WTC11 (cell line): ENCODE results near the gene SCN4A. TPM values are rescaled to one million over a fixed set of nuclear protein-coding genes. Genes with fewer than 3 reads are reported as not detected.

Experiments used
- ATAC-seq: fragments of 200-7000 bp; cut with Tn5 transposase; 2 replicates; pipeline ENCODE4 v1.10.0; 2021; ENCODE audit warnings: mild to moderate bottlenecking, moderate library complexity
- CTCF ChIA-PET: fragments of 300-600 bp; sonication (Branson Sonifier 250); formaldehyde crosslinking; loops from one replicate; lab custom pipeline; 2021; ENCODE audit warnings: antibody characterized with exemption; lab: Charles Lee
- POLR2A ChIA-PET: fragments of 350-600 bp; sonication (Branson Sonifier 250); formaldehyde crosslinking; loops from one replicate; lab custom pipeline; 2021; ENCODE audit warnings: antibody characterized with exemption; lab: Charles Lee
- DNase-seq: peaks from one replicate; pipeline ENCODE4 v3.0.0; 2021; ENCODE audit warnings: low spot score
- H3K27ac Mint-ChIP-seq: 2 replicates; pipeline ENCODE4 v1.8.0; 2021; ENCODE audit warnings: mixed read lengths
- H3K27me3 Mint-ChIP-seq: 2 replicates; pipeline ENCODE4 v1.8.0; 2021; ENCODE audit warnings: low read depth, mild to moderate bottlenecking, moderate library complexity, mixed read lengths
- H3K36me3 Mint-ChIP-seq: 2 replicates; pipeline ENCODE4 v1.8.0; 2021; ENCODE audit warnings: mixed read lengths
- H3K4me1 Mint-ChIP-seq: 2 replicates; pipeline ENCODE4 v1.8.0; 2022; ENCODE audit warnings: mixed read lengths
- H3K4me3 Mint-ChIP-seq: 2 replicates; pipeline ENCODE4 v1.8.0; 2021; ENCODE audit warnings: mild to moderate bottlenecking, moderate library complexity, mixed read lengths
- H3K9me3 Mint-ChIP-seq: 2 replicates; pipeline ENCODE4 v1.8.0; 2021; ENCODE audit warnings: mixed read lengths
- ATF1 ChIP-seq: sonication (generic); formaldehyde crosslinking; IDR thresholded peaks from 2 replicates; pipeline ENCODE4 v1.8.1; 2023; ENCODE audit warnings: mild to moderate bottlenecking, moderate library complexity, missing genetic modification reagents
- ELF4 ChIP-seq: sonication (generic); formaldehyde crosslinking; IDR thresholded peaks from 2 replicates; pipeline ENCODE4 v1.8.1; 2022; ENCODE audit warnings: low read depth, mild to moderate bottlenecking, moderate library complexity, missing genetic modification reagents
- EMX1 ChIP-seq: fragments of 250-450 bp; sonication (Bioruptor Pico); IDR thresholded peaks from 2 replicates; pipeline ENCODE4 v1.8.0; 2021; ENCODE audit warnings: mild to moderate bottlenecking
- NFATC4 ChIP-seq: fragments of 250-450 bp; sonication (Bioruptor Pico); IDR thresholded peaks from 2 replicates; pipeline ENCODE4 v1.9.0; 2021; ENCODE audit warnings: mild to moderate bottlenecking
- NFYB ChIP-seq: sonication (generic); formaldehyde crosslinking; conservative IDR thresholded peaks from 2 replicates; pipeline ENCODE4 v1.8.0; 2022; ENCODE audit warnings: low read depth, missing genetic modification reagents
- NR2C2 ChIP-seq: sonication (generic); formaldehyde crosslinking; IDR thresholded peaks from 2 replicates; pipeline ENCODE4 v1.8.0; 2022; ENCODE audit warnings: mild to moderate bottlenecking, missing genetic modification reagents
- PRRX2 ChIP-seq: fragments of 250-450 bp; sonication (Bioruptor Pico); IDR thresholded peaks from 2 replicates; pipeline ENCODE4 v1.8.0; 2021; ENCODE audit warnings: mild to moderate bottlenecking
- SMAD3 ChIP-seq: sonication (generic); formaldehyde crosslinking; IDR thresholded peaks from 2 replicates; pipeline ENCODE4 v1.8.0; 2022; ENCODE audit warnings: missing genetic modification reagents, mild to moderate bottlenecking, borderline replicate concordance
- SOX15 ChIP-seq: fragments of 250-450 bp; sonication (Bioruptor Pico); IDR thresholded peaks from 2 replicates; pipeline ENCODE4 v1.9.0; 2021; ENCODE audit warnings: mild to moderate bottlenecking
- TCF7 ChIP-seq: sonication (generic); formaldehyde crosslinking; IDR thresholded peaks from 2 replicates; pipeline ENCODE4 v1.8.0; 2022; ENCODE audit warnings: mild to moderate bottlenecking, low read depth, missing genetic modification reagents, moderate library complexity
- TEAD1 ChIP-seq: sonication (generic); formaldehyde crosslinking; IDR thresholded peaks from 2 replicates; pipeline ENCODE4 v1.8.0; 2022; ENCODE audit warnings: mild to moderate bottlenecking, missing genetic modification reagents
- ZNF423 ChIP-seq: fragments of 250-450 bp; sonication (Bioruptor Pico); IDR thresholded peaks from 2 replicates; pipeline ENCODE4 v2.1.2; 2022; ENCODE audit warnings: mild to moderate bottlenecking, moderate library complexity
- total RNA-seq: library from RNA; stranded (reverse); gene quantifications from 3 replicates; pipeline ENCODE4 v1.2.3, GENCODE V29; 2021
- TF ChIP-seq, protein P1 (sequence below): sonication (generic); formaldehyde crosslinking; IDR thresholded peaks from 2 replicates; pipeline ENCODE4 v1.8.1; 2023; ENCODE audit warnings: mild to moderate bottlenecking, missing genetic modification reagents, borderline replicate concordance
- TF ChIP-seq, protein P2 (sequence below): fragments of 250-450 bp; sonication (Bioruptor Pico); IDR thresholded peaks from 2 replicates; pipeline ENCODE4 v1.9.0; 2021; ENCODE audit warnings: mild to moderate bottlenecking
- TF ChIP-seq, protein P3 (sequence below): sonication (generic); formaldehyde crosslinking; IDR thresholded peaks from 2 replicates; pipeline ENCODE4 v1.8.0; 2022; ENCODE audit warnings: mild to moderate bottlenecking, missing genetic modification reagents
- TF ChIP-seq, protein P4 (sequence below): sonication (generic); formaldehyde crosslinking; IDR thresholded peaks from 2 replicates; pipeline ENCODE4 v1.8.0; 2023; ENCODE audit warnings: missing genetic modification reagents, mild to moderate bottlenecking, borderline replicate concordance
- TF ChIP-seq, protein P5 (sequence below): sonication (generic); formaldehyde crosslinking; IDR thresholded peaks from 2 replicates; pipeline ENCODE4 v1.8.1; 2022; ENCODE audit warnings: missing genetic modification reagents, borderline replicate concordance
- TF ChIP-seq, protein P6 (sequence below): fragments of 250-450 bp; sonication (Bioruptor Pico); IDR thresholded peaks from 2 replicates; pipeline ENCODE4 v1.9.0; 2021; ENCODE audit warnings: mild to moderate bottlenecking, borderline replicate concordance

SCN4A gene
- total RNA-seq, 1 experiment from 2014 or later = 5.8 TPM

DNA sequence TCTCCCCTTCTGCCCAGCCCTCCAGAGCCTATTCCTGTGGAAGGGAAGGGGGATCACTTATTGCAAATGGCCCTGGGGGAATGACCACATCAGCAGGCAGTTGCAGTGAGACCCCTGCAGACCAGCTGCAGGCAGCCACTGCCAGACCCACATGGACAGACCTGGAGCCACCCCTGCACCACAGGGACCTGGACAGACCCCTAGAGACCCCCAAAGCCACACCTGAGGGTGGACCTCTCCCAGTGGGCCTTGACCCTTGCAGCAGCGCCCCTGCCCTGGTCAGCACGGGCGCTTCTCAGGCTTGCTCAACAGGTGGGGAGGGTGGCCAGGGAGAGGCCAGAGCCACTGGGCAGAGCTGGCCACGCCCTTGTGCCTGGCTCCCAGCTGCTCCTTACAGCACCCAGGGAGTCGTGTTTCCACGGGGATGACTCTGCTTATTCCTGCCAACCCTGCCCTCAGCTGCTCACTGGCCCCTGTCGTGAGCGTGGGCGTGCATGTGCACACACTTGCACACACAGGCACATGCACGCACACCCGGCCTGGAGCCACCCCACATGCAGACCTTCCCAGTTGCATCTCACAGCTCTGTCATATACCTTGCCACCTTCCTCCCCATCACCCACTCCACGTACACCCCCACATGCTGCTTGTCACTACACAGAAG lies 1.3 kb upstream of the SCN4A start:
- no peak overlapping the region for H3K4me3 Mint-ChIP-seq

DNA sequence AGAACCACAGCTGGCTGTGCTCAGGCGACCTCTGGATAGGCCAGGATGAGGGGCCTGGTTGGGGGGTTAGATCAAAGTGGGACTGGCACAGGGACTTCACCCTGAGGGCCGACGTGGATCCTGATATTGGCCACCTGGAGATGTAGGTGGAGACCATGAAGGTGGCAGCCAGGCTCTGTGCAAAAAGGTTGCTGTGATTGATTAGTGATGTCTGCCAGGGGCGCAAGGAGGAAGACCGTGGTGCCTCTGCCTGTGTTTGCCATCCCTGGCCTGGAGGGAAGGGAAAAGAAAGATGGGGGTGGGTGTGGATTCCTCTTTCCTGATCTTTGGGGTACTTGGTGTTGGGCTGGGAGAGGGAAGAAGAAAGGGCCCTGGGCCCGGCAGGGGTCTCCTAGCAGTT lies 529 bp upstream of the SCN4A start:
- CTCF ChIA-PET = interaction anchor here (0.8 to 1.6 kb wide), 2 partner anchors 54 to 55 kb away, joined by 3 to 4 read pairs; no protein-coding TSS in a partner anchor
- no peak overlapping the region for H3K27ac Mint-ChIP-seq
- H3K36me3 Mint-ChIP-seq = no peaks in the 10 kb centered on the region
- H3K27me3 Mint-ChIP-seq = no peaks in the 10 kb centered on the region; the same call in 1 of the 2 replicates
- ATAC-seq = no peak
- H3K9me3 Mint-ChIP-seq = no peaks in the 10 kb centered on the region
- no peak overlapping the region for H3K4me3 Mint-ChIP-seq
- no peak for DNase-seq
- POLR2A ChIA-PET = no interaction called here
- H3K4me1 Mint-ChIP-seq = 0 out of 2 replicates have a peak, but pooled peaks cover 5% of the 10 kb centered on the region
- TF ChIP-seq, protein P1, sequence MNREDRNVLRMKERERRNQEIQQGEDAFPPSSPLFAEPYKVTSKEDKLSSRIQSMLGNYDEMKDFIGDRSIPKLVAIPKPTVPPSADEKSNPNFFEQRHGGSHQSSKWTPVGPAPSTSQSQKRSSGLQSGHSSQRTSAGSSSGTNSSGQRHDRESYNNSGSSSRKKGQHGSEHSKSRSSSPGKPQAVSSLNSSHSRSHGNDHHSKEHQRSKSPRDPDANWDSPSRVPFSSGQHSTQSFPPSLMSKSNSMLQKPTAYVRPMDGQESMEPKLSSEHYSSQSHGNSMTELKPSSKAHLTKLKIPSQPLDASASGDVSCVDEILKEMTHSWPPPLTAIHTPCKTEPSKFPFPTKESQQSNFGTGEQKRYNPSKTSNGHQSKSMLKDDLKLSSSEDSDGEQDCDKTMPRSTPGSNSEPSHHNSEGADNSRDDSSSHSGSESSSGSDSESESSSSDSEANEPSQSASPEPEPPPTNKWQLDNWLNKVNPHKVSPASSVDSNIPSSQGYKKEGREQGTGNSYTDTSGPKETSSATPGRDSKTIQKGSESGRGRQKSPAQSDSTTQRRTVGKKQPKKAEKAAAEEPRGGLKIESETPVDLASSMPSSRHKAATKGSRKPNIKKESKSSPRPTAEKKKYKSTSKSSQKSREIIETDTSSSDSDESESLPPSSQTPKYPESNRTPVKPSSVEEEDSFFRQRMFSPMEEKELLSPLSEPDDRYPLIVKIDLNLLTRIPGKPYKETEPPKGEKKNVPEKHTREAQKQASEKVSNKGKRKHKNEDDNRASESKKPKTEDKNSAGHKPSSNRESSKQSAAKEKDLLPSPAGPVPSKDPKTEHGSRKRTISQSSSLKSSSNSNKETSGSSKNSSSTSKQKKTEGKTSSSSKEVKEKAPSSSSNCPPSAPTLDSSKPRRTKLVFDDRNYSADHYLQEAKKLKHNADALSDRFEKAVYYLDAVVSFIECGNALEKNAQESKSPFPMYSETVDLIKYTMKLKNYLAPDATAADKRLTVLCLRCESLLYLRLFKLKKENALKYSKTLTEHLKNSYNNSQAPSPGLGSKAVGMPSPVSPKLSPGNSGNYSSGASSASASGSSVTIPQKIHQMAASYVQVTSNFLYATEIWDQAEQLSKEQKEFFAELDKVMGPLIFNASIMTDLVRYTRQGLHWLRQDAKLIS (CRISPR knock-in tag) = no peak
- TF ChIP-seq PRRX2 (CRISPR knock-in tag) (no peak), SOX15 (CRISPR knock-in tag) (no peak), ATF1 (CRISPR knock-in tag) (no peak), EMX1 (CRISPR knock-in tag) (no peak), TEAD1 (CRISPR knock-in tag) (no peak), ZNF423 (CRISPR knock-in tag) (no peak), NFATC4 (CRISPR knock-in tag) (no peak), TCF7 (no peak), NR2C2 (CRISPR knock-in tag) (no peak), ELF4 (CRISPR knock-in tag) (no peak), NFYB (CRISPR knock-in tag) (no peak)
- TF ChIP-seq, protein P2, sequence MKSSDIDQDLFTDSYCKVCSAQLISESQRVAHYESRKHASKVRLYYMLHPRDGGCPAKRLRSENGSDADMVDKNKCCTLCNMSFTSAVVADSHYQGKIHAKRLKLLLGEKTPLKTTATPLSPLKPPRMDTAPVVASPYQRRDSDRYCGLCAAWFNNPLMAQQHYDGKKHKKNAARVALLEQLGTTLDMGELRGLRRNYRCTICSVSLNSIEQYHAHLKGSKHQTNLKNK (CRISPR knock-in tag) = no peak
- TF ChIP-seq, protein P3, sequence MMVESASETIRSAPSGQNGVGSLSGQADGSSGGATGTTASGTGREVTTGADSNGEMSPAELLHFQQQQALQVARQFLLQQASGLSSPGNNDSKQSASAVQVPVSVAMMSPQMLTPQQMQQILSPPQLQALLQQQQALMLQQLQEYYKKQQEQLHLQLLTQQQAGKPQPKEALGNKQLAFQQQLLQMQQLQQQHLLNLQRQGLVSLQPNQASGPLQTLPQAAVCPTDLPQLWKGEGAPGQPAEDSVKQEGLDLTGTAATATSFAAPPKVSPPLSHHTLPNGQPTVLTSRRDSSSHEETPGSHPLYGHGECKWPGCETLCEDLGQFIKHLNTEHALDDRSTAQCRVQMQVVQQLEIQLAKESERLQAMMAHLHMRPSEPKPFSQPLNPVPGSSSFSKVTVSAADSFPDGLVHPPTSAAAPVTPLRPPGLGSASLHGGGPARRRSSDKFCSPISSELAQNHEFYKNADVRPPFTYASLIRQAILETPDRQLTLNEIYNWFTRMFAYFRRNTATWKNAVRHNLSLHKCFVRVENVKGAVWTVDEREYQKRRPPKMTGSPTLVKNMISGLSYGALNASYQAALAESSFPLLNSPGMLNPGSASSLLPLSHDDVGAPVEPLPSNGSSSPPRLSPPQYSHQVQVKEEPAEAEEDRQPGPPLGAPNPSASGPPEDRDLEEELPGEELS (CRISPR knock-in tag) = no peak
- TF ChIP-seq, protein P4, sequence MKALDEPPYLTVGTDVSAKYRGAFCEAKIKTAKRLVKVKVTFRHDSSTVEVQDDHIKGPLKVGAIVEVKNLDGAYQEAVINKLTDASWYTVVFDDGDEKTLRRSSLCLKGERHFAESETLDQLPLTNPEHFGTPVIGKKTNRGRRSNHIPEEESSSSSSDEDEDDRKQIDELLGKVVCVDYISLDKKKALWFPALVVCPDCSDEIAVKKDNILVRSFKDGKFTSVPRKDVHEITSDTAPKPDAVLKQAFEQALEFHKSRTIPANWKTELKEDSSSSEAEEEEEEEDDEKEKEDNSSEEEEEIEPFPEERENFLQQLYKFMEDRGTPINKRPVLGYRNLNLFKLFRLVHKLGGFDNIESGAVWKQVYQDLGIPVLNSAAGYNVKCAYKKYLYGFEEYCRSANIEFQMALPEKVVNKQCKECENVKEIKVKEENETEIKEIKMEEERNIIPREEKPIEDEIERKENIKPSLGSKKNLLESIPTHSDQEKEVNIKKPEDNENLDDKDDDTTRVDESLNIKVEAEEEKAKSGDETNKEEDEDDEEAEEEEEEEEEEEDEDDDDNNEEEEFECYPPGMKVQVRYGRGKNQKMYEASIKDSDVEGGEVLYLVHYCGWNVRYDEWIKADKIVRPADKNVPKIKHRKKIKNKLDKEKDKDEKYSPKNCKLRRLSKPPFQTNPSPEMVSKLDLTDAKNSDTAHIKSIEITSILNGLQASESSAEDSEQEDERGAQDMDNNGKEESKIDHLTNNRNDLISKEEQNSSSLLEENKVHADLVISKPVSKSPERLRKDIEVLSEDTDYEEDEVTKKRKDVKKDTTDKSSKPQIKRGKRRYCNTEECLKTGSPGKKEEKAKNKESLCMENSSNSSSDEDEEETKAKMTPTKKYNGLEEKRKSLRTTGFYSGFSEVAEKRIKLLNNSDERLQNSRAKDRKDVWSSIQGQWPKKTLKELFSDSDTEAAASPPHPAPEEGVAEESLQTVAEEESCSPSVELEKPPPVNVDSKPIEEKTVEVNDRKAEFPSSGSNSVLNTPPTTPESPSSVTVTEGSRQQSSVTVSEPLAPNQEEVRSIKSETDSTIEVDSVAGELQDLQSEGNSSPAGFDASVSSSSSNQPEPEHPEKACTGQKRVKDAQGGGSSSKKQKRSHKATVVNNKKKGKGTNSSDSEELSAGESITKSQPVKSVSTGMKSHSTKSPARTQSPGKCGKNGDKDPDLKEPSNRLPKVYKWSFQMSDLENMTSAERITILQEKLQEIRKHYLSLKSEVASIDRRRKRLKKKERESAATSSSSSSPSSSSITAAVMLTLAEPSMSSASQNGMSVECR = no peak
- TF ChIP-seq, protein P5, sequence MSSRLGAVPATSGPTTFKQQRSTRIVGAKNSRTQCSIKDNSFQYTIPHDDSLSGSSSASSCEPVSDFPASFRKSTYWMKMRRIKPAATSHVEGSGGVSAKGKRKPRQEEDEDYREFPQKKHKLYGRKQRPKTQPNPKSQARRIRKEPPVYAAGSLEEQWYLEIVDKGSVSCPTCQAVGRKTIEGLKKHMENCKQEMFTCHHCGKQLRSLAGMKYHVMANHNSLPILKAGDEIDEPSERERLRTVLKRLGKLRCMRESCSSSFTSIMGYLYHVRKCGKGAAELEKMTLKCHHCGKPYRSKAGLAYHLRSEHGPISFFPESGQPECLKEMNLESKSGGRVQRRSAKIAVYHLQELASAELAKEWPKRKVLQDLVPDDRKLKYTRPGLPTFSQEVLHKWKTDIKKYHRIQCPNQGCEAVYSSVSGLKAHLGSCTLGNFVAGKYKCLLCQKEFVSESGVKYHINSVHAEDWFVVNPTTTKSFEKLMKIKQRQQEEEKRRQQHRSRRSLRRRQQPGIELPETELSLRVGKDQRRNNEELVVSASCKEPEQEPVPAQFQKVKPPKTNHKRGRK (CRISPR knock-in tag) = no peak
- TF ChIP-seq, protein P6, sequence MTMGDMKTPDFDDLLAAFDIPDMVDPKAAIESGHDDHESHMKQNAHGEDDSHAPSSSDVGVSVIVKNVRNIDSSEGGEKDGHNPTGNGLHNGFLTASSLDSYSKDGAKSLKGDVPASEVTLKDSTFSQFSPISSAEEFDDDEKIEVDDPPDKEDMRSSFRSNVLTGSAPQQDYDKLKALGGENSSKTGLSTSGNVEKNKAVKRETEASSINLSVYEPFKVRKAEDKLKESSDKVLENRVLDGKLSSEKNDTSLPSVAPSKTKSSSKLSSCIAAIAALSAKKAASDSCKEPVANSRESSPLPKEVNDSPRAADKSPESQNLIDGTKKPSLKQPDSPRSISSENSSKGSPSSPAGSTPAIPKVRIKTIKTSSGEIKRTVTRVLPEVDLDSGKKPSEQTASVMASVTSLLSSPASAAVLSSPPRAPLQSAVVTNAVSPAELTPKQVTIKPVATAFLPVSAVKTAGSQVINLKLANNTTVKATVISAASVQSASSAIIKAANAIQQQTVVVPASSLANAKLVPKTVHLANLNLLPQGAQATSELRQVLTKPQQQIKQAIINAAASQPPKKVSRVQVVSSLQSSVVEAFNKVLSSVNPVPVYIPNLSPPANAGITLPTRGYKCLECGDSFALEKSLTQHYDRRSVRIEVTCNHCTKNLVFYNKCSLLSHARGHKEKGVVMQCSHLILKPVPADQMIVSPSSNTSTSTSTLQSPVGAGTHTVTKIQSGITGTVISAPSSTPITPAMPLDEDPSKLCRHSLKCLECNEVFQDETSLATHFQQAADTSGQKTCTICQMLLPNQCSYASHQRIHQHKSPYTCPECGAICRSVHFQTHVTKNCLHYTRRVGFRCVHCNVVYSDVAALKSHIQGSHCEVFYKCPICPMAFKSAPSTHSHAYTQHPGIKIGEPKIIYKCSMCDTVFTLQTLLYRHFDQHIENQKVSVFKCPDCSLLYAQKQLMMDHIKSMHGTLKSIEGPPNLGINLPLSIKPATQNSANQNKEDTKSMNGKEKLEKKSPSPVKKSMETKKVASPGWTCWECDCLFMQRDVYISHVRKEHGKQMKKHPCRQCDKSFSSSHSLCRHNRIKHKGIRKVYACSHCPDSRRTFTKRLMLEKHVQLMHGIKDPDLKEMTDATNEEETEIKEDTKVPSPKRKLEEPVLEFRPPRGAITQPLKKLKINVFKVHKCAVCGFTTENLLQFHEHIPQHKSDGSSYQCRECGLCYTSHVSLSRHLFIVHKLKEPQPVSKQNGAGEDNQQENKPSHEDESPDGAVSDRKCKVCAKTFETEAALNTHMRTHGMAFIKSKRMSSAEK (CRISPR knock-in tag) = no peak

More for the DNA sequence above, 1.3 kb upstream of the SCN4A start:
- Mint-ChIP-seq H3K27ac (no peak overlapping the region), H3K9me3 (no peaks in the 10 kb centered on the region), H3K27me3 (no peaks in the 10 kb centered on the region; the same call in 1 of the 2 replicates), H3K4me1 (0 out of 2 replicates have a peak, but pooled peaks cover 5% of the 10 kb centered on the region), H3K36me3 (no peaks in the 10 kb centered on the region)
- ChIA-PET CTCF (interaction anchor here (0.8 to 2.2 kb wide), 9 partner anchors 12 to 160 kb away, joined by 3 to 8 read pairs (median 5); no protein-coding TSS in a partner anchor), POLR2A (no interaction called here)
- ATAC-seq (no peak), DNase-seq (no peak)
- TF ChIP-seq SMAD3 = no peak
